HepG2 (cell line): ENCODE data around the gene ASPHD1. TPM values are rescaled to one million over a fixed set of nuclear protein-coding genes. Genes with fewer than 3 reads are reported as not detected.

Experiments used
- ARNT2 ChIP-seq: sonication (generic); formaldehyde crosslinking; IDR thresholded peaks from 2 replicates; pipeline ENCODE4 v1.8.0; 2022; ENCODE audit warnings: mild to moderate bottlenecking, low read depth, missing genetic modification reagents, moderate library complexity
- CHCHD3 ChIP-seq: sonication (generic); formaldehyde crosslinking; IDR thresholded peaks from 2 replicates; pipeline ENCODE4 v1.8.0; 2022; ENCODE audit warnings: mild to moderate bottlenecking, missing genetic modification reagents, moderate library complexity
- HDAC2 ChIP-seq: sonication (generic); formaldehyde crosslinking; IDR thresholded peaks from 2 replicates; pipeline ENCODE4 v1.4.0; 2020; ENCODE audit warnings: missing genetic modification reagents
- HMGXB4 ChIP-seq, 2 experiments: sonication (generic) in 1 of 2; formaldehyde crosslinking in 1 of 2; IDR thresholded peaks; 2 replicates each; pipeline versions ENCODE4 v1.4.0 to v1.6.1; 2018 to 2020; ENCODE audit warnings: missing genetic modification reagents in 2 of 2, borderline replicate concordance in 1 of 2, low read depth in 1 of 2, mild to moderate bottlenecking in 1 of 2, missing biosample characterization in 1 of 2
- KMT2B ChIP-seq: IDR thresholded peaks from 2 replicates; pipeline ENCODE4 v1.6.1; 2016; ENCODE audit warnings: missing genetic modification reagents, missing compliant biosample characterization
- MYC ChIP-seq: sonication (generic); formaldehyde crosslinking; IDR thresholded peaks from 2 replicates; pipeline ENCODE4 v1.9.0; 2021; ENCODE audit warnings: missing genetic modification reagents, borderline replicate concordance
- NFE2L2 ChIP-seq: fragments of 150-350 bp; IDR thresholded peaks from 2 replicates; pipeline ENCODE4 v1.6.1; 2014; ENCODE audit warnings: low read length
- RBM22 ChIP-seq: fragments of 200-400 bp; formaldehyde crosslinking; optimal IDR thresholded peaks from 2 replicates; pipeline ENCODE3; 2017; ENCODE audit warnings: mild to moderate bottlenecking, low read length, moderate library complexity
- SETDB1 ChIP-seq: sonication (generic); formaldehyde crosslinking; IDR thresholded peaks from 2 replicates; pipeline ENCODE4 v1.5.1; 2020; ENCODE audit warnings: missing genetic modification reagents, mild to moderate bottlenecking, borderline replicate concordance
- TEAD2 ChIP-seq: sonication (generic); formaldehyde crosslinking; IDR thresholded peaks from 2 replicates; pipeline ENCODE4 v1.9.0; 2021; ENCODE audit warnings: missing genetic modification reagents
- TFE3 ChIP-seq: IDR thresholded peaks from 2 replicates; pipeline ENCODE4 v1.6.1; 2016
- ZNF329 ChIP-seq: sonication (generic); formaldehyde crosslinking; IDR thresholded peaks from 2 replicates; pipeline ENCODE4 v1.9.0; 2021; ENCODE audit warnings: low read depth, mild to moderate bottlenecking, missing genetic modification reagents
- ZNF431 ChIP-seq: sonication (generic); formaldehyde crosslinking; IDR thresholded peaks from 2 replicates; pipeline ENCODE4 v1.9.0; 2022; ENCODE audit warnings: missing genetic modification reagents, low read depth, mild to moderate bottlenecking, borderline replicate concordance
- ZNF562 ChIP-seq: sonication (generic); formaldehyde crosslinking; IDR thresholded peaks from 2 replicates; pipeline ENCODE4 v1.8.0; 2022; ENCODE audit warnings: missing genetic modification reagents, borderline replicate concordance
- polyA plus RNA-seq, 8 experiments: library from polyadenylated mRNA; depleted of rRNA in 3 of 8; stranded (reverse) in 7 of 8; unstranded in 1 of 8; fragments of >200 nt; fragmentation: Illumina TruSeq in 4 of 8; extraction: Trizol in 4 of 8; gene quantifications; 2 replicates each; pipeline versions ENCODE4 v1.2.1 to v1.2.3, GENCODE V29; 2011 to 2016; ENCODE audit warnings: low read depth in 4 of 8, missing spikeins in 1 of 8, mixed read lengths in 1 of 8; ENCODE audit not compliant: insufficient read depth in 1 of 8
- total RNA-seq, 5 experiments: library from RNA; depleted of rRNA; stranded (reverse); fragments of >200 nt; fragmentation: Illumina TruSeq; extraction: Trizol; gene quantifications; 2 replicates each; pipeline ENCODE4 v1.2.3, GENCODE V29; 2016; ENCODE audit warnings: low read depth in 1 of 5
- TF ChIP-seq, protein P1 (sequence below): fragments of 450-650 bp; IDR thresholded peaks from 2 replicates; pipeline ENCODE4 v1.6.1; 2016
- TF ChIP-seq, protein P2 (sequence below): sonication (generic); formaldehyde crosslinking; IDR thresholded peaks from 2 replicates; pipeline ENCODE4 v1.4.0; 2020; ENCODE audit warnings: missing genetic modification reagents
- TF ChIP-seq, protein P3 (sequence below): sonication (generic); formaldehyde crosslinking; IDR thresholded peaks from 2 replicates; pipeline ENCODE4 v1.4.0; 2020; ENCODE audit warnings: missing genetic modification reagents

Gene ASPHD1
- total and polyA plus RNA-seq, 2 of the 13 experiments (the other 11 are each of a cell fraction or from before 2014, with no cell fraction given): 13.1 to 19.7 TPM

DNA sequence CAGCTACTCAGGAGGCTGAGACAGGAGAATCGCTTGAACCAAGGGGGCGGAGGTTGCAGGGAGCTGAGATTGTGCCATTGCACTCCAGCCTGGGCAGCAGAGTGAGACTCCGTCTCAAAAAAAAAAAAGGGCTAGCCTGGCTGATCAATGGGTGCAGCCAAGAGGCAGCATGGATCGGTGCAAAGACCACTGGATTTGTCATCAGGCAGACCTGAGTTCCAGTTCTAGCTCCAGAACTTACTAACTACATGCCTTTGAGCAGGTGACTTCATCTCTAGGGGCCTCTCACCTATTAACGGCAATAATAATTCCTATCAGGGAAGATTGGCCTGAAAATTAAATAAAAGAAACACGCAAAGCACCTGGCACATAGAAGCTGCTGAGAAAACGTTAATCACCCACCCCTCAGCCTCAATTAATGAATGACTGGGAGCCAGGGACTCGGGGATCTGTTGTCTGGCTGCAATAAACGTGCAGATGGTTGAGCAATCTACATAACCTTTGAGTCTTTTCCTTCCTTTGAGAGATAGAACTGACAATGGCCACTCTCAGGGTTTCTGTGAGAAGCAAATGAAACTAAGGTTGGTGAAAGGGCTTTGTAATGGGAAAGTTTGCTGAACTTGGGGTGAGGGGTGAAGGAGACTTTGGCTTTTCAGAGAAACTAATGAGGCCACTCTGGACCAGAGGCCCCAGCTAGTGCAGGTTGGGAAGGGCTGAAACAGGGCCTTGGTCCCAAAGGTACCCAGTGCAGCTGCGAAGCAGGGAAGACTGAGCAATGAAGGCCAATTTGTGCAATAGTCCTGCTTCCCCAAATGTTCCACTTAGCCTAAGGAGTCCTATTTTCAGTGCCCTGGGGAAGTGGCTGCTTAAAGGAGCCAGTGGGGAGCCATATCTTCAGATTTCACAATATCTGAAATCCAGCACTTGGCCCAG lies 8.5 kb upstream of the ASPHD1 start (continued):
- TF ChIP-seq ARNT2 (CRISPR knock-in tag): no peak
- TF ChIP-seq, protein P1, sequence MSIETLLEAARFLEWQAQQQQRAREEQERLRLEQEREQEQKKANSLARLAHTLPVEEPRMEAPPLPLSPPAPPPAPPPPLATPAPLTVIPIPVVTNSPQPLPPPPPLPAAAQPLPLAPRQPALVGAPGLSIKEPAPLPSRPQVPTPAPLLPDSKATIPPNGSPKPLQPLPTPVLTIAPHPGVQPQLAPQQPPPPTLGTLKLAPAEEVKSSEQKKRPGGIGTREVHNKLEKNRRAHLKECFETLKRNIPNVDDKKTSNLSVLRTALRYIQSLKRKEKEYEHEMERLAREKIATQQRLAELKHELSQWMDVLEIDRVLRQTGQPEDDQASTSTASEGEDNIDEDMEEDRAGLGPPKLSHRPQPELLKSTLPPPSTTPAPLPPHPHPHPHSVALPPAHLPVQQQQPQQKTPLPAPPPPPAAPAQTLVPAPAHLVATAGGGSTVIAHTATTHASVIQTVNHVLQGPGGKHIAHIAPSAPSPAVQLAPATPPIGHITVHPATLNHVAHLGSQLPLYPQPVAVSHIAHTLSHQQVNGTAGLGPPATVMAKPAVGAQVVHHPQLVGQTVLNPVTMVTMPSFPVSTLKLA: no peak
- TF ChIP-seq TEAD2 (CRISPR knock-in tag): no peak
- no peak for TF ChIP-seq KMT2B (CRISPR knock-in tag)
- no peak for TF ChIP-seq SETDB1 (CRISPR knock-in tag)
- TF ChIP-seq ZNF431 (CRISPR knock-in tag): no peak
- no peak for TF ChIP-seq HMGXB4 (CRISPR knock-in tag; IDR thresholded peaks at IDR 0.05; ENCODE audit: borderline replicate concordance in 1 of 2, low read depth in 1 of 2)
- TF ChIP-seq ZNF329 (CRISPR knock-in tag): no peak
- TF ChIP-seq RBM22: peak; percentile 42
- 0 out of 2 replicates have a peak, but pooled peaks have one; percentile 15 for TF ChIP-seq TFE3
- no peak for TF ChIP-seq MYC
- TF ChIP-seq HDAC2 (CRISPR knock-in tag): peak; percentile 69; the same call in 1 of the 2 replicates
- TF ChIP-seq NFE2L2: no peak
- TF ChIP-seq, protein P2, sequence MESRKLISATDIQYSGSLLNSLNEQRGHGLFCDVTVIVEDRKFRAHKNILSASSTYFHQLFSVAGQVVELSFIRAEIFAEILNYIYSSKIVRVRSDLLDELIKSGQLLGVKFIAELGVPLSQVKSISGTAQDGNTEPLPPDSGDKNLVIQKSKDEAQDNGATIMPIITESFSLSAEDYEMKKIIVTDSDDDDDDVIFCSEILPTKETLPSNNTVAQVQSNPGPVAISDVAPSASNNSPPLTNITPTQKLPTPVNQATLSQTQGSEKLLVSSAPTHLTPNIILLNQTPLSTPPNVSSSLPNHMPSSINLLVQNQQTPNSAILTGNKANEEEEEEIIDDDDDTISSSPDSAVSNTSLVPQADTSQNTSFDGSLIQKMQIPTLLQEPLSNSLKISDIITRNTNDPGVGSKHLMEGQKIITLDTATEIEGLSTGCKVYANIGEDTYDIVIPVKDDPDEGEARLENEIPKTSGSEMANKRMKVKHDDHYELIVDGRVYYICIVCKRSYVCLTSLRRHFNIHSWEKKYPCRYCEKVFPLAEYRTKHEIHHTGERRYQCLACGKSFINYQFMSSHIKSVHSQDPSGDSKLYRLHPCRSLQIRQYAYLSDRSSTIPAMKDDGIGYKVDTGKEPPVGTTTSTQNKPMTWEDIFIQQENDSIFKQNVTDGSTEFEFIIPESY: no peak
- TF ChIP-seq, protein P3, sequence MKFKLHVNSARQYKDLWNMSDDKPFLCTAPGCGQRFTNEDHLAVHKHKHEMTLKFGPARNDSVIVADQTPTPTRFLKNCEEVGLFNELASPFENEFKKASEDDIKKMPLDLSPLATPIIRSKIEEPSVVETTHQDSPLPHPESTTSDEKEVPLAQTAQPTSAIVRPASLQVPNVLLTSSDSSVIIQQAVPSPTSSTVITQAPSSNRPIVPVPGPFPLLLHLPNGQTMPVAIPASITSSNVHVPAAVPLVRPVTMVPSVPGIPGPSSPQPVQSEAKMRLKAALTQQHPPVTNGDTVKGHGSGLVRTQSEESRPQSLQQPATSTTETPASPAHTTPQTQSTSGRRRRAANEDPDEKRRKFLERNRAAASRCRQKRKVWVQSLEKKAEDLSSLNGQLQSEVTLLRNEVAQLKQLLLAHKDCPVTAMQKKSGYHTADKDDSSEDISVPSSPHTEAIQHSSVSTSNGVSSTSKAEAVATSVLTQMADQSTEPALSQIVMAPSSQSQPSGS (CRISPR knock-in tag): no peak
- TF ChIP-seq ZNF562 (CRISPR knock-in tag): no peak
- no peak for TF ChIP-seq CHCHD3 (CRISPR knock-in tag)
